ENCODE measurements around the gene CCDC93. TPM values are rescaled to one million over a fixed set of nuclear protein-coding genes. Genes with fewer than 3 reads are reported as not detected.

CCDC93 gene
- total RNA-seq, 1 donor from 2014 or later, result 37.8 TPM

DNA sequence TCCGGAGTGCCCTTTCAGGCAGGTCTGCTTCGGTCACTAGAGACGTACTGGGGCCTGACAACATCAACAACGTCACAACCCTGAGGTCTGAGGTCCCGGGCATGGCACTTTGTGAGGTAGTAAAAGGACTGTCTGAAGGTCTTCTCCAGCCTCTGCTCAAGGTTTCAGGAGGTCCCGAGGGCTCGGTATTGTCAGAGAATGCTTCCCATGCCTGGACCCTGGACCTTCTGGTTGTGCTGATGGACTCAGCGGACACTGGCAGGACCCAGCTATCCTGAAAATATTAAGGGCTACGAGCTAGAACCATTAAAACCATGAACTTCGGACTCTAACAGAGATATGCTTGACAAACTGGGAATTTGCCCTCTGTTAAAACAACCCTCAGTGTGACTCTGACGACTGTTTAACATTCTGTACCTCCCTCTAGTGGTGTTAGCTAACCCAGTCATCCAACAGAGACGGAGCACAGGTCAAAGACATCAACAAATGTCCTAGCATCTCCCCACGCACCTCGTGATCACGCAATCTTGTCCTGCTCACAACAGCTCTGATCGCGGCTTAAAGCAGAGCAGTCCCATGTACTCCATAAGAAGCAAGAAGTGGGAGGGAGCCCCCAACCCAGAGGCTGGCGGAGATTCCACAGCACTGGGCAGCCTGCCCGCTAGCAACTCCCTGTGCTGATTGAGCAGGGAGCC is 96.5 kb downstream of the CCDC93 start:
- Histone ChIP-seq H3K4me3 (no peak overlapping the region), H3K27ac (no peak overlapping the region), H3K4me1 (no peaks in the 10 kb centered on the region), H3K36me3 (peaks cover 59% of the 10 kb centered on the region), H3K9me3 (no peaks in the 10 kb centered on the region), H3K27me3 (no peaks in the 10 kb centered on the region)
- DNase-seq (no peak), ATAC-seq (no peak)
- intact Hi-C loops (cut with DNase I), result no loop called here
- TF ChIP-seq, protein P1, sequence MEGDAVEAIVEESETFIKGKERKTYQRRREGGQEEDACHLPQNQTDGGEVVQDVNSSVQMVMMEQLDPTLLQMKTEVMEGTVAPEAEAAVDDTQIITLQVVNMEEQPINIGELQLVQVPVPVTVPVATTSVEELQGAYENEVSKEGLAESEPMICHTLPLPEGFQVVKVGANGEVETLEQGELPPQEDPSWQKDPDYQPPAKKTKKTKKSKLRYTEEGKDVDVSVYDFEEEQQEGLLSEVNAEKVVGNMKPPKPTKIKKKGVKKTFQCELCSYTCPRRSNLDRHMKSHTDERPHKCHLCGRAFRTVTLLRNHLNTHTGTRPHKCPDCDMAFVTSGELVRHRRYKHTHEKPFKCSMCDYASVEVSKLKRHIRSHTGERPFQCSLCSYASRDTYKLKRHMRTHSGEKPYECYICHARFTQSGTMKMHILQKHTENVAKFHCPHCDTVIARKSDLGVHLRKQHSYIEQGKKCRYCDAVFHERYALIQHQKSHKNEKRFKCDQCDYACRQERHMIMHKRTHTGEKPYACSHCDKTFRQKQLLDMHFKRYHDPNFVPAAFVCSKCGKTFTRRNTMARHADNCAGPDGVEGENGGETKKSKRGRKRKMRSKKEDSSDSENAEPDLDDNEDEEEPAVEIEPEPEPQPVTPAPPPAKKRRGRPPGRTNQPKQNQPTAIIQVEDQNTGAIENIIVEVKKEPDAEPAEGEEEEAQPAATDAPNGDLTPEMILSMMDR (IDR thresholded peaks at IDR 0.05), result no peak

GRCh38 chr2:117902933-117903332 is 110.9 kb downstream of the CCDC93 start:
- ATAC-seq (no peak), DNase-seq (no peak)
- H3K36me3 ChIP-seq, result no peaks in the 10 kb centered on the region
- H3K27me3 ChIP-seq, result no peaks in the 10 kb centered on the region
- TF ChIP-seq, protein P1 (IDR thresholded peaks at IDR 0.05), result no peak
- H3K9me3 ChIP-seq, result no peaks in the 10 kb centered on the region
- no peaks in the 10 kb centered on the region for H3K4me1 ChIP-seq
- no peak overlapping the region for H3K27ac ChIP-seq
- intact Hi-C loops (cut with DNase I), result no loop called here
- H3K4me3 ChIP-seq, result no peak overlapping the region

DNA sequence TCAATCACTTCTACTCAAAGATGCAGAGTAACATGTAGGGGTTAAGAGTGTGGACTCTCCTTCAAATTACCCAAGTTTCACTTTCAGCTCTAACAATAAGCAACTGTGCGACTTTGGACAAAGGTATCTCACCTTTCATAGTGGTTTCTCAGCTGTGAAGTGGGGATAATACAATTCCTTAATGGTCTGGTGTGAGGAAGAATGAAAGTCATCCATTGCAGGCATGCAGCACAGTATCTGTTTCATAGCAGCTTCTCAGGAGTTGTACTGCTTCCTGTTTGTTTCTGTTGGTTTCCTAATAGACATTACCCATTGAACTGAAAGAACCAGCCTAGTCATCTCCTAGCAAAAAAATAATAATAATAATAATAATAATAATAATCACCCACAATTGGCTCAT is 125.0 kb downstream of the CCDC93 start:
- H3K27me3 ChIP-seq, result no peaks in the 10 kb centered on the region
- H3K36me3 ChIP-seq, result no peaks in the 10 kb centered on the region
- intact Hi-C loops (cut with DNase I), result no loop called here
- H3K4me3 ChIP-seq, result no peak overlapping the region
- ATAC-seq (no peak), DNase-seq (no peak)
- no peaks in the 10 kb centered on the region for H3K9me3 ChIP-seq
- no peak overlapping the region for H3K27ac ChIP-seq
- H3K4me1 ChIP-seq, result no peaks in the 10 kb centered on the region
- TF ChIP-seq, protein P1 (IDR thresholded peaks at IDR 0.05), result no peak

DNA sequence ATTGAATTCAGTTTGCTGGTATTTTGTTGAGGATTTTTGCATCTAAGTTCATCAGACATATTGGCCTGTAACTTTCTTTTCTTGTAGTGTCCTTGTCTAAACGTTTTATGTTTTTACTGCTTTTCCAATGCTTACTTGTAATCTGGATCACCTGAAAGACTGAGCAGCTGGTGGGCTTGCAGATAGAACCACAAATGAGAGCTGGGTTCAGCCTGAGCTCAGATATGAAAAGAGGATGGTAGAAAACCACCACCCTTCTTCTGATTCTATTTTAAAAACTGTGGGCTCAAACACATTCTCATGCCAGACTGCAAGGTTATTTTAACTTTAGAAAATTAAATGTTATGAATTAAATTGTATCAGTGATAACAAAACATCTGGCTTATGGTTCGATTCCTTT is 128.6 kb downstream of the CCDC93 start:
- Histone ChIP-seq H3K36me3 (no peaks in the 10 kb centered on the region), H3K4me3 (no peak overlapping the region), H3K9me3 (no peaks in the 10 kb centered on the region), H3K27me3 (no peaks in the 10 kb centered on the region), H3K4me1 (no peaks in the 10 kb centered on the region), H3K27ac (no peak overlapping the region)
- TF ChIP-seq, protein P1 (IDR thresholded peaks at IDR 0.05), result no peak
- no peak for ATAC-seq
- DNase-seq, result no peak
- intact Hi-C loops (cut with DNase I), result no loop called here

DNA sequence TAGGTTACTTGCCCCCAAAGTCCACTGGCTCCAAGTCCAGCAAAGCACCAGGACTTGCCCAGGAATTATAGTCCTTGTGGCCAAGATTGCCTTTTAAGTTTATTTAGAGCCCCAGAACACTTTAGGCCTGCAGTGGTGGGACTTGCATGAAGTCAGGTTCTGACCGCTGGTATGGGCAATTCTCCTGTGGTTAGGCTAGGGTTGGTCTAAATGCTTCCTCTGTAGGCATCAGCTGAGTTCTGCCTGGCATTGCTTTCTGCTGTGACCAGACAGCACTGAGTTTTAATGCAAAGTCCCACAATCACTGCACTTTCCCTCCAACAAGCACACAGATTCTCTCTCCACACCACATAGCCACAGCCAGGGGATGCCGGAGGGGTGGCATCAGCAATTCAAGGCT is 134.9 kb downstream of the CCDC93 start:
- DNase-seq, result no peak
- TF ChIP-seq, protein P1 (IDR thresholded peaks at IDR 0.05), result no peak
- H3K36me3 ChIP-seq, result no peaks in the 10 kb centered on the region
- intact Hi-C loops (cut with DNase I), result no loop called here
- no peaks in the 10 kb centered on the region for H3K27me3 ChIP-seq
- no peak overlapping the region for H3K4me3 ChIP-seq
- H3K4me1 ChIP-seq, result no peaks in the 10 kb centered on the region
- H3K9me3 ChIP-seq, result no peaks in the 10 kb centered on the region
- ATAC-seq, result no peak
- no peak overlapping the region for H3K27ac ChIP-seq

DNA sequence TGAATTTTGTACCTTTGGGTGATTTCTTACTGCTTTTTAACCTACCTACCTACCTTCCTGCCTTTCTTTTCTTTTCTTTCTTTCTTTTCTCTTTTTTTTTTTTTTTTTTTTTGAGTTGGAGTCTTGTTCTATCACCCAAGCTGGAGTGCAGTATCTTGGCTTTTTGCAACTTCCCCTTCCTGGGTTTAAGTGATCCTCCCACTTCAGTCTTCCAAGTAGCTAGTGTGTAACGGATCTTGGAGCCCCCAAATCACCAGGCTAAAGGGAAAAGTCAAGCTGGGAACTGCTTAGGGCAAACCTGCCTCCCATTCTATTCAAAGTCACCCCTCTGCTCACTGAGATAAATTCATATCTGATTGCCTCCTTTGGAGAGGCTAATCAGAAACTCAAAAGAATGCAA is 138.1 kb downstream of the CCDC93 start:
- no peaks in the 10 kb centered on the region for H3K27me3 ChIP-seq
- no peak overlapping the region for H3K27ac ChIP-seq
- H3K4me1 ChIP-seq, result no peaks in the 10 kb centered on the region
- no peak for DNase-seq
- no peaks in the 10 kb centered on the region for H3K9me3 ChIP-seq
- TF ChIP-seq, protein P1 (IDR thresholded peaks at IDR 0.05), result no peak
- ATAC-seq, result no peak
- no peaks in the 10 kb centered on the region for H3K36me3 ChIP-seq
- intact Hi-C loops (cut with DNase I), result no loop called here
- no peak overlapping the region for H3K4me3 ChIP-seq
